HG03159 (cell line): ENCODE results near the gene RPRD2.
"Not testable (repeated sequence)": the region's sequence is repeated elsewhere in the genome, so short reads cannot be mapped to it uniquely, and the experiment has no call there.

ENCODE experiments used
- ATAC-seq: cut with Tn5 transposase; IDR thresholded peaks from one replicate; pipeline ENCODE4 v1.9.1; 2021; ENCODE audit warnings: mild to moderate bottlenecking, moderate library complexity; ENCODE audit not compliant: unreplicated experiment

RPRD2 gene

GRCh38 chr1:150388241-150388640 lies 24.3 kb downstream of the RPRD2 start:
- ATAC-seq, result no peak

- ATAC-seq, result no peak
These were observed 25.7 kb downstream of the RPRD2 start for GRCh38 chr1:150389650-150390049.

GRCh38 chr1:150392627-150393026 lies 28.7 kb downstream of the RPRD2 start:
- no peak for ATAC-seq

GRCh38 chr1:150395115-150395514 lies 31.2 kb downstream of the RPRD2 start:
- ATAC-seq, result not testable (repeated sequence)

GRCh38 chr1:150397392-150398032 lies 33.6 kb downstream of the RPRD2 start:
- no peak for ATAC-seq

GRCh38 chr1:150404465-150404864 lies 40.5 kb downstream of the RPRD2 start:
- no peak for ATAC-seq

- no peak for ATAC-seq
These were observed 41.7 kb downstream of the RPRD2 start for GRCh38 chr1:150405660-150406059.

GRCh38 chr1:150406483-150406882 lies 42.5 kb downstream of the RPRD2 start:
- no peak for ATAC-seq

- no peak for ATAC-seq
These were observed 43.4 kb downstream of the RPRD2 start for GRCh38 chr1:150407330-150407729.

- no peak for ATAC-seq
These were observed 44.9 kb downstream of the RPRD2 start for GRCh38 chr1:150408800-150409199.

GRCh38 chr1:150409504-150410362 lies 45.8 kb downstream of the RPRD2 start:
- no peak for ATAC-seq

- ATAC-seq, result no peak
These were observed 46.7 kb downstream of the RPRD2 start for GRCh38 chr1:150410582-150411101.

GRCh38 chr1:150414592-150414991 lies 50.6 kb downstream of the RPRD2 start:
- ATAC-seq, result no peak

- ATAC-seq, result no peak
These were observed 51.9 kb downstream of the RPRD2 start for GRCh38 chr1:150415800-150416199.

- ATAC-seq, result no peak
These were observed 56.8 kb downstream of the RPRD2 start for GRCh38 chr1:150420560-150421265.

GRCh38 chr1:150422541-150422940 lies 58.6 kb downstream of the RPRD2 start:
- ATAC-seq, result no peak

- ATAC-seq, result no peak
These were observed 65.9 kb downstream of the RPRD2 start for GRCh38 chr1:150429805-150430204.

GRCh38 chr1:150441121-150441520 lies 77.2 kb downstream of the RPRD2 start:
- ATAC-seq, result no peak

- no peak for ATAC-seq
These were observed 80.3 kb downstream of the RPRD2 start for GRCh38 chr1:150444232-150444631.

- ATAC-seq, result no peak
These were observed 92.2 kb downstream of the RPRD2 start for GRCh38 chr1:150456146-150456647.

GRCh38 chr1:150464422-150464826 lies 100.5 kb downstream of the RPRD2 start:
- ATAC-seq, result no peak
